Inflammatory macrophage (primary cell): ENCODE data around the gene MYBBP1A.
A peak's percentile ranks its signal among the peaks of the same experiment; 100 is the strongest.

Source experiments
- DNase-seq, 2 donors: peaks; one replicate each; pipeline ENCODE4 v3.0.0-alpha.2; 2020 to 2022

Gene MYBBP1A

GRCh38 chr17:4547118-4547906 lies 7.9 kb downstream of the MYBBP1A start:
- DNase-seq: no peak

- no peak for DNase-seq
Observed at GRCh38 chr17:4545217-4545951, 9.8 kb downstream of the MYBBP1A start.

- DNase-seq: no peak
Observed at GRCh38 chr17:4544951-4545216, 10.3 kb downstream of the MYBBP1A start.

- DNase-seq: no peak
Observed at GRCh38 chr17:4544135-4544950, 10.8 kb downstream of the MYBBP1A start.

GRCh38 chr17:4543557-4544026 lies 11.6 kb downstream of the MYBBP1A start:
- no peak for DNase-seq

GRCh38 chr17:4542726-4543191 lies 12.4 kb downstream of the MYBBP1A start:
- no peak for DNase-seq

GRCh38 chr17:4542003-4542725 lies 13.0 kb downstream of the MYBBP1A start:
- DNase-seq: no peak

- no peak for DNase-seq
Observed at GRCh38 chr17:4541328-4542002, 13.7 kb downstream of the MYBBP1A start.

DNA sequence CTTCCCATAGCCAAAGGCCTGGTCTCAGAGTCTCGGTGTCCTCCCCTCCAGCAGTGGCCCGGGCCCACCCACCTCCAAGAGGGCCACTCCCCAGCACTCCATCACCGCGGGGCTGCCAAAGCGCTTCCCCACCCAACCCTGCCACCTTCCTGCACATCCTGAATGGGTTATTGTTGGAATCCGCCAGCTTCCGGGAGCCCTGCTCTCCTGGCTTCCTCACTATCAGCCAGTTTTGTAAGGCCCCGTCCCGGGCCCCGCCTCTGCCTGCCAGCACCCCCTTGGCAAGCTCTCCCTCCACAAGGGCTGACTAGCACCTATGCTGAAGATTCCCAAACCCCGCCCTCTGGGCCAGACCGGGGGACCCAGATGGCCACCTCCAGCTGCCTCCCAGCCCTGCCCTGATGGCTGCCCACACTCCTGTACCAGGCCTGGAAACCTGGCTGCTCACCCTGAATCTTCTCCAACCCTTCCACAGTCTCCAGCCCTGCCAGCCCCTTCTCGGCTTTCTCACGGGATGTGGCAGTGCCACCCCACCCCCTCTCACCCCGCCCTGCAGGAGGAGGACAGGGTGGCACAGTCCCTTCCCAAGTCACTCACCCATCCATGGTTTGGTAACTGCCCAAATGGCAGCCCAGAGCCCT lies 14.4 kb downstream of the MYBBP1A start:
- DNase-seq: no peak

DNA sequence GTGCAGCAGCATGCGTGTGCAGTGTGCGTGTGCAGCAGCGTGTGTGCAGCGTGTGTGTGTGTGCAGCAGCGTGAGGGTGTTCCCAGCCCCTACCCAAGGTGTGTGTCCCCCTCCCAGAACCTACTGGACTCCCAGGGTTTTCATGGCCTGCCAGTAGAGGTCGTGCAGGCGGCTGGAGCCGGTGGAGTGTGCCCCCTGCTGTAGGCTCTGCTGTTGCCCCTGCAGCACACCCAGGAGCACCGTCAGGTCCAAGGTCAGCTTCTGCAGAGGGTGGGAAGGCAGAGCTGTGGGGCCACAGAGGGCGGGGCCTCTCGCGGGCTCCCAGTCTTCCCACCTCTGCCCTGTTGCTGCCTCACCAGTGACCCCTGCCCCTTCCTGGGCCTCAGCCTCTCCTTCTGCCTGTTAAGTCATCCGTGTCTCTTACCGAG lies 14.9 kb downstream of the MYBBP1A start:
- peak in 1 of 2 donors; percentile 39 for DNase-seq

DNA sequence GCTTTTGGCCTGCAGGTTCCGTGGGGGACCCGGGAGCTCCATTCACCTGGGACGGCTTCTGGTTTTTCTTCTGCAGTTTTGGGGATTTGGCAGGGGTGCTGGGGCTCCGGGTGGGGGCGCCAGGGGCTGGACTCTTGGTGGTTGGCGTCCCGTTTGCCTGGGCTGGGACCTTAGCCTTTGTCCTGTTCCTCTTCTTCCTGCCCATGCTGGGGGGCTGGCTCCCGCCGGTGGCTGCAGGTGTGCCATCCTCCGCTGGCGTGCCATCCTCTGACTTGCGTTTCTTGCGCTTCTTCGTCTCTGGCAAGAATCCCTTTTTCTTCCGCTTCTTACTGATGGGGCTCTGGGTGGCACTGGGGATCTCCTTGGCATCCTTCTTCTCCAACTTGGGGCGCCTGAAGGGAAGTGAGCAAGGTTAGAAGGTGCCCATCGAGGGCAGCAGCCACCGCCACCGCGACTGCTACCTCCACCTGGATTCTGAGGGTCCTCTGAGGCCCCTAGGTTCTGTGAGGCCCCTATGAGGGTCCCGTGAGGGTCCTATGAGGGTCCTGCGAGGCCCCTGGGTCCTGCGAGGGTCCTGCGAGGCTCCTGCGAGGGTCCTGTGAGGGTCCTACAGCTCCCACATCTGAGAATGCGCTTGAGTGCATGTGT lies 15.5 kb downstream of the MYBBP1A start:
- no peak for DNase-seq

DNA sequence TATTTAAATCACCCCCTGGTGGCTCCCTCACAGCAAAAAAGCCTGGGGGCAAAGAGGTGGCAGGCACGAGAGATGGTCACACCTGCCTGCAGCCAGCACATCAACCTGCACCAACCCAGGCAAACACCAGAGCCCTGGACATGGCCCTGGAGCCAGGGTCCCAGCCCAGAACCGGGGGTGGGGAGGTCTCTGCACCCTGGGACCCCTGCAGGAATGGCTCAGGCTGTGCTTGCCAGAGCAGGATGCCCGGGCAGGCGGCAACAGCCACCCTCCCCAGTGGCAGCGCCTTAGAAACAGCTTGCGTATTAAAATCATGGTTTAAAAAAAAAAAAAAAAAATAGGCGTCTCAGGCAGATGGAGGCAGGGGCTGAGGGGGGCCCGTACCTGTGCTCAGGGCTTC lies 16.2 kb downstream of the MYBBP1A start:
- no peak for DNase-seq

GRCh38 chr17:4538236-4539002 lies 16.8 kb downstream of the MYBBP1A start:
- no peak for DNase-seq

- DNase-seq: no peak
Observed at GRCh38 chr17:4537451-4538235, 17.5 kb downstream of the MYBBP1A start.

DNA sequence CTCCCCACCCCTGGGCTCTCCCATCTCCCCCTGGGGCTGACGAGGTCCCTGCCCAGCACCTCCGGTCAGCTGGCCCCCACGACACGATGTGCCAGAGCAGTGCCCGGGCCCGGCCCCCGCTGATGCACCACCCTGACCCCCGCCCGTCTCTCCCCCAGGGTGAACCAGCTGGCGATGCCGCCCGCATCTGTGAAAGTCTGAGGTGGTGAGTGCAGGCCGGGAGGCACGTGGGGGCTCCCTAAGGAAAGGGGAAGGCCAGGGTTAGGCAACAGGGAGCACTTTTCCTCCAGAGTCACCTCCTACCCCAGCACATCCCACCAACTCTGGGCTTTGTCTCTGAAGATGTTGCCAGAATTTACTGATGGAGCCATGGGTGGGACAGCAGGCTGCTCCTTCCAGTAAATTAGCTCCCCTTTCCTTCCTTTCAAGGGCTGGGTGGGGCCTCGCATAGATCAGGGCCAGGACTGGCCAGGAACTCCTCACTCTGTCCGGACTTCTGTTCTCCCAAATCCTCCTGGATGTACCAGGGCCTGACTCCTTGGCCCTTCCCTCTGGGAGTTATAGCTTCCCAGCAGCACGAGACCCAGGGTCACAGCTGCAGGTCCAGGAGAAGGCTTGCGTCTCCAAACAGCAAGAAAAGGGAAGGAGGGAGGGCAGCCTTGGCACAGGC lies 18.3 kb downstream of the MYBBP1A start:
- DNase-seq: peak; percentile 15 to 45

DNA sequence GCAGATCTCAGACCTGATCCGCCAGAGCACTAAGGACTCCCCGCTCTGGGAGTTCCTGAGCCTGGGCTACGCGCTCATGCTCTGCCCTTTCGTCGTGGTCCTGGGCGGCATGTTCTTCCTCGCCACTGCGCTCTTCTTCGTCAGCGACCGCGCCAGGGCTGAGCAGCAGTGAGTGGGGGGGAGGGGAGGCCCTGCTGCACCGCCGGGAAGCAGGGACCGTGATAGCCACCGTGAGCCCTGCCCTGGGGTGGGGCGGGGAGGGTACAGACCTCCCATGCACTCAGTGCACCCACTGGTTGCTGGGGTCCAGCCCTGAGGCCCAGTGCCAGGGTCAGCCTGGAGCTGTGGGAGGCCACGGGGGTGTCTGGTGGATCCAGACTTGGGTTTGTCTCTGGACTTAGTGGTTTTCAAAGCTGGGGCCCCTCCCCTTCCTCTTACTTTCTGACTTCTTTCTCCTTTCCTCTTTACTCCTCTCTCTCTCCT lies 18.9 kb downstream of the MYBBP1A start:
- no peak for DNase-seq

- DNase-seq: no peak
Observed at GRCh38 chr17:4535667-4536258, 19.4 kb downstream of the MYBBP1A start.
